Epidermal melanocyte (primary cell): ENCODE measurements around the gene DYDC2.
"Not testable (repeated sequence)": the region's sequence is repeated elsewhere in the genome, so short reads cannot be mapped to it uniquely, and the experiment has no call there.

Experiments
- DNase-seq: peaks from one replicate; pipeline ENCODE4 v3.0.0; 2011; ENCODE audit warnings: low spot score; ENCODE audit not compliant: insufficient read length

The DYDC2 gene

GRCh38 chr10:80413271-80413996 lies 56.9 kb downstream of the DYDC2 start:
- no peak for DNase-seq

DNA sequence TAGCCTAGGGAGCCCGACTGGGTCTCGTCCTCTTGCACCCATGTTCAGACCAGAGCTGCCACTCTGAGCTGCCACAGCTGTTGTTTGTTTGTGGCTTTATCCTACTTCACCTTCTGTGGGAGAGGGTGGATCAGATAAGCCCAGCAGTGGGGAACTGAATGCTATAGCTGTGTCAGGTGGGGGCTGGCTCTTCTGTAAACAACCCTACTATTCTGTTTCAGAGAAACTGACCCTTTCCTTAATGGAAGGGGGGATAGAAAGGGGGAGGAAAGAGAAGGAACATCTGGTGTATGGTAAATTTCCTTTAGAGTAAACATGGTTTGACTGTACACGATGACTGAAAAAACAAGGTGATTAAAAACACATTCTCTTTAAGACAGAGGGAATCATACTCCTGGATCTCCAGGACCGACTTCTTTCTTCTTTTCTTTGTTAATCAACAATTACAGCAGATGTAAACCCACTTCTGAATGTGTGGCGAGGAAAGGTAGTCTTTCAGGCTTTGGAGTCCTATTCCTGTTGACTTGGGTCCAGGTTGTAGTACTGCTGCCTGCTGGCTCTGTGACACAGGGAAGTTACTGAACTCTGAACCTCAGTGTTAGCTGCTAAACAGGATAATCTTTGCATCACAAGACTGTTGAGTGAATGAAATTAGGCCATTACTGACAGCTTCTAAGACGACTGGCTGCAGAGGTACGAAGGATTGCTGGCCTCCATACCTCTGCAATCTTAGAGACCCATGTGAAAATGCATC lies 57.7 kb downstream of the DYDC2 start:
- DNase-seq: no peak

GRCh38 chr10:80415734-80416478 lies 59.3 kb downstream of the DYDC2 start:
- DNase-seq: no peak

DNA sequence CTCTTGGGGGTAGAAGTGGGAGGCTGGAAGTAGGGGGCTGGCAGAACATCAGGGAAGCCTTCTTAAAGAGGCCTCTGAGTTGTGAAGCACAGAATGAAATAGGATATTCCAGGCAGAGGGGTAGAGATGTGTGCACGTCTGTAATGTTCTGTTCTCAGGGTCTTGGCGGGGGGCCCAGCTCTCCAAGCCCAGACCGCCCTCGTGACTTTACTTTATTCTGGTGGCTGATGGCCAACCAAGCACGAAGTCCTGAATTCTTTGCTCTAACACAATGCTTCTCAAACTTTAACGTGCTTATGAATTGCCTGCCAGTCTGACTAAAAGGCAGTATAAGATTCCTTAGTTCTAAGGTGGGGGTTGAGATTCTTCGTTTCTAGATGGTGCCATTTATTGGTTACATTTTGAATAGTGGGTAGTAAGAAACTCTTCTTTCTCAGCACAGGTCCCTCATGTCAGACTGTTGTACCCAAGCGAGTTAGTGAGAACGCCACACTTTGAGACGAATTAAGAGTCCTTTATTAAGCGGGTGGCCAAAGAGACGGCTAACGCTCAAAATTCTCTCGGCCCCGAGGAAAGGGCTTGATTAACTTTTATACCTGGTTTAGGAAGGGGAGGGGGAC lies 60.0 kb downstream of the DYDC2 start:
- DNase-seq: no peak

- not testable (repeated sequence) for DNase-seq
These were observed 60.7 kb downstream of the DYDC2 start for GRCh38 chr10:80417256-80417655.
